CD4-positive, CD25-positive, alpha-beta regulatory T cell (primary cell): ENCODE data around the gene SLC25A6. TPM values are rescaled to one million over a fixed set of nuclear protein-coding genes. Genes with fewer than 3 reads are reported as not detected.
"Not testable (repeated sequence)": the region's sequence is repeated elsewhere in the genome, so short reads cannot be mapped to it uniquely, and the experiment has no call there.

Experiments
- ATAC-seq, 2 donors: fragments of 150-1000 bp; cut with Tn5 transposase; one replicate each; pipeline ENCODE4 v1.10.0; 2021; ENCODE audit warnings: low read depth in 2 of 2, moderate number of reproducible peaks in 2 of 2, moderate library complexity in 1 of 2
- DNase-seq, 3 donors: peaks; one replicate each; pipeline versions ENCODE4 v3.0.0 to v3.0.0-alpha.2; 2012 to 2022; ENCODE audit warnings: mixed read lengths in 1 of 3
- H3K27ac ChIP-seq: one replicate; pipeline ENCODE4 v1.7.0; 2013; ENCODE audit warnings: mild to moderate bottlenecking, low read length; ENCODE audit not compliant: insufficient read depth, poor library complexity, severe bottlenecking
- H3K27me3 ChIP-seq: one replicate; pipeline ENCODE4 v1.7.0; 2013; ENCODE audit warnings: low read length; ENCODE audit not compliant: control insufficient read depth, insufficient read depth
- H3K36me3 ChIP-seq: one replicate; pipeline ENCODE4 v1.7.0; 2013; ENCODE audit warnings: mild to moderate bottlenecking, low read length, moderate library complexity; ENCODE audit not compliant: control insufficient read depth, insufficient read depth
- H3K4me1 ChIP-seq: 2 replicates; pipeline ENCODE4 v1.7.0; 2013; ENCODE audit warnings: mild to moderate bottlenecking, low read length; ENCODE audit not compliant: insufficient read depth, control insufficient read depth, poor library complexity, severe bottlenecking
- H3K4me3 ChIP-seq: one replicate; pipeline ENCODE4 v1.7.0; 2013; ENCODE audit warnings: low read depth, mild to moderate bottlenecking, low read length, moderate library complexity
- H3K9me3 ChIP-seq, 2 experiments: 1 replicate in 1 of 2; 2 replicates in 1 of 2; pipeline ENCODE4 v1.7.0; 2013; ENCODE audit warnings: low read length in 2 of 2, mild to moderate bottlenecking in 1 of 2, moderate library complexity in 1 of 2; ENCODE audit not compliant: control insufficient read depth in 2 of 2
- H3K27ac Mint-ChIP-seq, 3 donors: one replicate each; pipeline ENCODE4 v1.8.0; 2020 to 2022; ENCODE audit warnings: mild to moderate bottlenecking in 3 of 3, mixed read lengths in 3 of 3, moderate library complexity in 2 of 3
- H3K27me3 Mint-ChIP-seq: one replicate; pipeline ENCODE4 v1.8.0; 2022; ENCODE audit warnings: mild to moderate bottlenecking, mixed read lengths
- H3K36me3 Mint-ChIP-seq: one replicate; pipeline ENCODE4 v1.8.0; 2020; ENCODE audit warnings: mixed read lengths
- H3K4me1 Mint-ChIP-seq, 4 donors: one replicate each; pipeline ENCODE4 v1.8.0; 2020 to 2022; ENCODE audit warnings: mixed read lengths in 4 of 4, mild to moderate bottlenecking in 1 of 4
- H3K4me3 Mint-ChIP-seq, 4 donors: one replicate each; pipeline ENCODE4 v1.8.0; 2020 to 2022; ENCODE audit warnings: mild to moderate bottlenecking in 4 of 4, mixed read lengths in 4 of 4, moderate library complexity in 3 of 4
- H3K9me3 Mint-ChIP-seq, 7 donors: one replicate each; pipeline ENCODE4 v1.8.0; 2020 to 2022; ENCODE audit warnings: mixed read lengths in 7 of 7, mild to moderate bottlenecking in 3 of 7, moderate library complexity in 2 of 7
- polyA plus RNA-seq, 4 donors: library from polyadenylated mRNA; unstranded; fragments of 300-500 nt; fragmentation: Illumina TruSeq; gene quantifications; one replicate each; pipeline ENCODE4 v1.2.3, GENCODE V29; 2021
- total RNA-seq: library from RNA; stranded (reverse); gene quantifications from one replicate; pipeline ENCODE4 v1.2.3, GENCODE V29; 2022

SLC25A6 gene
- total and polyA plus RNA-seq, 5 donors from 2014 or later, result 277 to 535 (median 472) TPM

- not testable (repeated sequence) for H3K4me3 Mint-ChIP-seq, H3K4me1 ChIP-seq, DNase-seq, H3K4me1 Mint-ChIP-seq, H3K27ac ChIP-seq, ATAC-seq, H3K27me3 ChIP-seq, H3K27ac Mint-ChIP-seq, H3K27me3 Mint-ChIP-seq, H3K4me3 ChIP-seq
- Mint-ChIP-seq H3K36me3 (peaks cover 36% of the 10 kb centered on the region), H3K9me3 (peaks cover 0 to 21% (median 5%) of the 10 kb centered on the region in 7 donors)
- H3K9me3 ChIP-seq, result peaks cover 15 to 18% of the 10 kb centered on the region in 2 experiments
- H3K36me3 ChIP-seq, result peaks cover 21% of the 10 kb centered on the region
Observed at GRCh38 chrX:1426321-1426720, 34.4 kb upstream of the SLC25A6 start.

GRCh38 chrX:1425381-1425780 lies 33.5 kb upstream of the SLC25A6 start:
- no peak overlapping the region for H3K4me3 ChIP-seq
- Mint-ChIP-seq H3K27me3 (no peaks in the 10 kb centered on the region), H3K4me3 (no peak overlapping the region), H3K36me3 (peaks cover 40% of the 10 kb centered on the region), H3K9me3 (peaks cover 0 to 25% (median 5%) of the 10 kb centered on the region in 7 donors), H3K27ac (no peak overlapping the region), H3K4me1 (peaks cover 0 to 5% (median 3%) of the 10 kb centered on the region in 4 donors)
- no peaks in the 10 kb centered on the region for H3K27me3 ChIP-seq
- DNase-seq (no peak), ATAC-seq (no peak)
- H3K27ac ChIP-seq, result no peak overlapping the region
- H3K9me3 ChIP-seq, result peaks cover 16 to 18% of the 10 kb centered on the region in 2 experiments
- H3K4me1 ChIP-seq, result no peaks in the 10 kb centered on the region
- H3K36me3 ChIP-seq, result peaks cover 24% of the 10 kb centered on the region

GRCh38 chrX:1424147-1424851 lies 32.4 kb upstream of the SLC25A6 start:
- Mint-ChIP-seq H3K27ac (no peak overlapping the region), H3K4me3 (no peak overlapping the region), H3K27me3 (no peaks in the 10 kb centered on the region), H3K4me1 (peaks cover 0 to 7% (median 5%) of the 10 kb centered on the region in 4 donors), H3K36me3 (peaks cover 48% of the 10 kb centered on the region), H3K9me3 (peaks cover 0 to 30% (median 5%) of the 10 kb centered on the region in 7 donors)
- Histone ChIP-seq H3K36me3 (peaks cover 24% of the 10 kb centered on the region), H3K4me3 (no peak overlapping the region), H3K4me1 (no peaks in the 10 kb centered on the region), H3K27ac (no peak overlapping the region), H3K27me3 (no peaks in the 10 kb centered on the region), H3K9me3 (peaks cover 16 to 18% of the 10 kb centered on the region in 2 experiments)
- DNase-seq, result no peak
- ATAC-seq, result no peak

- H3K36me3 Mint-ChIP-seq, result peaks cover 48% of the 10 kb centered on the region
- no peak for DNase-seq
- peaks cover 16 to 23% of the 10 kb centered on the region in 2 experiments for H3K9me3 ChIP-seq
Observed at GRCh38 chrX:1423215-1423614, 31.3 kb upstream of the SLC25A6 start.

GRCh38 chrX:1422135-1422465 lies 30.2 kb upstream of the SLC25A6 start:
- no peak overlapping the region for H3K27ac Mint-ChIP-seq
- no peak overlapping the region for H3K4me3 ChIP-seq
- no peaks in the 10 kb centered on the region for H3K4me1 ChIP-seq
- H3K27me3 Mint-ChIP-seq, result no peaks in the 10 kb centered on the region
- H3K27ac ChIP-seq, result no peak overlapping the region
- H3K9me3 Mint-ChIP-seq, result peaks cover 0 to 30% (median 5%) of the 10 kb centered on the region in 7 donors
- no peaks in the 10 kb centered on the region for H3K27me3 ChIP-seq
- H3K36me3 ChIP-seq, result peaks cover 30% of the 10 kb centered on the region
- DNase-seq (no peak), ATAC-seq (no peak)
- peaks cover 46% of the 10 kb centered on the region for H3K36me3 Mint-ChIP-seq
- peaks cover 0 to 7% (median 5%) of the 10 kb centered on the region in 4 donors for H3K4me1 Mint-ChIP-seq
- peaks cover 16 to 23% of the 10 kb centered on the region in 2 experiments for H3K9me3 ChIP-seq
- no peak overlapping the region for H3K4me3 Mint-ChIP-seq

More at GRCh38 chrX:1423215-1423614, 31.3 kb upstream of the SLC25A6 start:
- peaks cover 27% of the 10 kb centered on the region for H3K36me3 ChIP-seq
- ATAC-seq, result no peak
- no peaks in the 10 kb centered on the region for H3K27me3 ChIP-seq
- Mint-ChIP-seq H3K9me3 (peaks cover 0 to 30% (median 5%) of the 10 kb centered on the region in 7 donors), H3K27me3 (no peaks in the 10 kb centered on the region), H3K27ac (peak overlapping the region in 1 of 3 donors; percentile 74), H3K4me3 (no peak overlapping the region), H3K4me1 (peaks cover 0 to 7% (median 5%) of the 10 kb centered on the region in 4 donors)
- H3K4me3 ChIP-seq, result no peak overlapping the region
- no peaks in the 10 kb centered on the region for H3K4me1 ChIP-seq
- no peak overlapping the region for H3K27ac ChIP-seq

GRCh38 chrX:1421433-1422134 lies 29.7 kb upstream of the SLC25A6 start:
- no peak for ATAC-seq
- Mint-ChIP-seq H3K27ac (no peak overlapping the region), H3K9me3 (peaks cover 0 to 30% (median 5%) of the 10 kb centered on the region in 7 donors), H3K4me1 (peaks cover 0 to 7% (median 5%) of the 10 kb centered on the region in 4 donors), H3K36me3 (peaks cover 41% of the 10 kb centered on the region), H3K27me3 (no peaks in the 10 kb centered on the region), H3K4me3 (no peak overlapping the region)
- DNase-seq, result no peak
- Histone ChIP-seq H3K4me3 (no peak overlapping the region), H3K27me3 (no peaks in the 10 kb centered on the region), H3K9me3 (peaks cover 16 to 23% of the 10 kb centered on the region in 2 experiments), H3K4me1 (no peaks in the 10 kb centered on the region), H3K36me3 (peaks cover 30% of the 10 kb centered on the region), H3K27ac (no peak overlapping the region)

GRCh38 chrX:1420371-1420770 lies 28.5 kb upstream of the SLC25A6 start:
- Histone ChIP-seq H3K27me3 (no peaks in the 10 kb centered on the region), H3K36me3 (peaks cover 28% of the 10 kb centered on the region), H3K4me1 (no peaks in the 10 kb centered on the region), H3K27ac (no peak overlapping the region), H3K9me3 (peaks cover 16 to 23% of the 10 kb centered on the region in 2 experiments), H3K4me3 (no peak overlapping the region)
- Mint-ChIP-seq H3K36me3 (peaks cover 38% of the 10 kb centered on the region), H3K27ac (peak overlapping the region in 2 of 3 donors; percentile 44 to 65), H3K27me3 (no peaks in the 10 kb centered on the region), H3K4me1 (peaks cover 0 to 7% (median 5%) of the 10 kb centered on the region in 4 donors), H3K9me3 (peaks cover 0 to 30% (median 5%) of the 10 kb centered on the region in 7 donors), H3K4me3 (no peak overlapping the region)
- no peak for ATAC-seq
- no peak for DNase-seq
